ENCODE data around the gene HHIPL1.

Gene HHIPL1

GRCh38 chr14:99666533-99666932 is 21.6 kb downstream of the HHIPL1 start:
- Histone ChIP-seq H3K27ac (replicated peaks) (no peak overlapping the region), H3K4me3 (replicated peaks; ENCODE audit: insufficient read depth, low read length) (no peak overlapping the region), H3K27me3 (ENCODE audit: insufficient read depth, poor library complexity, severe bottlenecking) (peaks cover 3% of the 10 kb centered on the region)
- no peak for DNase-seq (ENCODE audit: low read depth in 1 of 2, low spot score in 1 of 2)
- TF ChIP-seq CTCF (IDR thresholded peaks at IDR 0.05; ENCODE audit: insufficient read depth, low read length): no peak
- no peak for TF ChIP-seq POLR2AphosphoS5 (IDR thresholded peaks at IDR 0.05; ENCODE audit: low read depth)
- TF ChIP-seq SPI1 (IDR thresholded peaks at IDR 0.05; ENCODE audit: borderline replicate concordance, low read depth): no peak
- TF ChIP-seq REST (IDR thresholded peaks at IDR 0.05; ENCODE audit: insufficient replicate concordance, low read depth): no peak
- TF ChIP-seq GABPA (IDR thresholded peaks at IDR 0.05; ENCODE audit: low read depth): no peak

GRCh38 chr14:99667045-99667444 is 22.1 kb downstream of the HHIPL1 start:
- Histone ChIP-seq H3K27ac (replicated peaks) (no peak overlapping the region), H3K4me3 (replicated peaks; ENCODE audit: insufficient read depth, low read length) (no peak overlapping the region), H3K27me3 (ENCODE audit: insufficient read depth, poor library complexity, severe bottlenecking) (peaks cover under 1% of the 10 kb centered on the region)
- DNase-seq (ENCODE audit: low read depth in 1 of 2, low spot score in 1 of 2): no peak
- TF ChIP-seq GABPA (IDR thresholded peaks at IDR 0.05; ENCODE audit: low read depth): no peak
- TF ChIP-seq SPI1 (IDR thresholded peaks at IDR 0.05; ENCODE audit: borderline replicate concordance, low read depth): no peak
- no peak for TF ChIP-seq POLR2AphosphoS5 (IDR thresholded peaks at IDR 0.05; ENCODE audit: low read depth)
- TF ChIP-seq CTCF (IDR thresholded peaks at IDR 0.05; ENCODE audit: insufficient read depth, low read length): no peak
- TF ChIP-seq REST (IDR thresholded peaks at IDR 0.05; ENCODE audit: insufficient replicate concordance, low read depth): no peak

- peak; percentile 3 to 29 for DNase-seq (ENCODE audit: low read depth in 1 of 2, low spot score in 1 of 2)
Observed at GRCh38 chr14:99667821-99668220, 22.9 kb downstream of the HHIPL1 start.

More at GRCh38 chr14:99667821-99668220, 22.9 kb downstream of the HHIPL1 start:
- H3K27me3 ChIP-seq (ENCODE audit: insufficient read depth, poor library complexity, severe bottlenecking): no peaks in the 10 kb centered on the region
- TF ChIP-seq CTCF (IDR thresholded peaks at IDR 0.05; ENCODE audit: insufficient read depth, low read length) (no peak), SPI1 (IDR thresholded peaks at IDR 0.05; ENCODE audit: borderline replicate concordance, low read depth) (peak; percentile 92)
- H3K4me3 ChIP-seq (replicated peaks; ENCODE audit: insufficient read depth, low read length): no peak overlapping the region
- no peak overlapping the region for H3K27ac ChIP-seq (replicated peaks)
